ENCODE data around the gene STAG1.
"Not testable (repeated sequence)": the region's sequence is repeated elsewhere in the genome, so short reads cannot be mapped to it uniquely, and the experiment has no call there.

Gene STAG1

GRCh38 chr3:136711277-136711676 is 40.9 kb downstream of the STAG1 start:
- TF ChIP-seq POU2F2 (IDR thresholded peaks at IDR 0.05; ENCODE audit: low read depth, low read length): no peak
- TF ChIP-seq POLR2A (IDR thresholded peaks at IDR 0.05; ENCODE audit: low read depth, low read length): no peak
- TF ChIP-seq TAF1 (IDR thresholded peaks at IDR 0.05; ENCODE audit: low read depth, low read length): no peak
- no peak for TF ChIP-seq PAX5 (IDR thresholded peaks at IDR 0.05; ENCODE audit: insufficient read depth, low read length, severe bottlenecking)
- no peak for TF ChIP-seq POLR2AphosphoS5 (IDR thresholded peaks at IDR 0.05; ENCODE audit: low read depth, low read length)
- TF ChIP-seq SPI1 (IDR thresholded peaks at IDR 0.05; ENCODE audit: low read depth, low read length): no peak
- DNase-seq (ENCODE audit: insufficient read length, low spot score): no peak
- no peak for FAIRE-seq

- DNase-seq (ENCODE audit: insufficient read length, low spot score); FAIRE-seq: not testable (repeated sequence)
These were observed 42.4 kb downstream of the STAG1 start for GRCh38 chr3:136709775-136710174.

DNA sequence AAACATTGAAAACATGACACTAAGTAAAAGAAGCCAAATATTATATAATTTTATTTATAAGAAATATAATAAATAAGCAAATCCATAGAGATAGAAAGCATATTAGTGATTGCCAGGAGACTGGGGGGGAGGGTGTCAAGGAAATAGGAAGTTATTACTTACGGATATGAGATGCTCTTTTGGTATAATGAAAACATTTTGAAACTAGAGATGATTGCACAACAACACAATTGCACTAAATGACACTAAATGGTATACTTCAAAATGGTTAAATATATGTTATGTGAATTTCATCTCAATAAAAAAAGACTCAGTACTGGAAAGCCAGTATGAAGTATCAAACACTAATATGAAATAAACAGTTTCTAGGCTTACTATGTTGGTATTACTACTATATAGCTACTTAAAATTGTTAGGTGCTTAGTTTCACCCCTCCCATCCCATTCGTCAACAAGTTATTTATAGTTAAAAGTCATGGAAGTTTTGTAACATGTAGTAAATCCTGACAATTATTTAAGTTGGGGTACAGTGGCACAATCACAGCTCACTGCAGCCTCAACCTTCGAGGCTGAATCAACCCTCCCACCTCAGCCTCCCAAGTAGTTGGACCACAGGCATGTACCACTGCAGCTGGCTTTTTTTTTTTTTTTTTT is 43.7 kb downstream of the STAG1 start:
- FAIRE-seq: no peak
- TF ChIP-seq POU2F2 (IDR thresholded peaks at IDR 0.05; ENCODE audit: low read depth, low read length): no peak
- TF ChIP-seq SPI1 (IDR thresholded peaks at IDR 0.05; ENCODE audit: low read depth, low read length): no peak
- TF ChIP-seq POLR2AphosphoS5 (IDR thresholded peaks at IDR 0.05; ENCODE audit: low read depth, low read length): no peak
- TF ChIP-seq POLR2A (IDR thresholded peaks at IDR 0.05; ENCODE audit: low read depth, low read length): no peak
- no peak for TF ChIP-seq TAF1 (IDR thresholded peaks at IDR 0.05; ENCODE audit: low read depth, low read length)
- no peak for TF ChIP-seq PAX5 (IDR thresholded peaks at IDR 0.05; ENCODE audit: insufficient read depth, low read length, severe bottlenecking)
- DNase-seq (ENCODE audit: insufficient read length, low spot score): no peak

GRCh38 chr3:136703429-136703828 is 48.7 kb downstream of the STAG1 start:
- no peak for TF ChIP-seq TAF1 (IDR thresholded peaks at IDR 0.05; ENCODE audit: low read depth, low read length)
- no peak for TF ChIP-seq POU2F2 (IDR thresholded peaks at IDR 0.05; ENCODE audit: low read depth, low read length)
- no peak for TF ChIP-seq PAX5 (IDR thresholded peaks at IDR 0.05; ENCODE audit: insufficient read depth, low read length, severe bottlenecking)
- no peak for TF ChIP-seq SPI1 (IDR thresholded peaks at IDR 0.05; ENCODE audit: low read depth, low read length)
- TF ChIP-seq POLR2A (IDR thresholded peaks at IDR 0.05; ENCODE audit: low read depth, low read length): no peak
- no peak for TF ChIP-seq POLR2AphosphoS5 (IDR thresholded peaks at IDR 0.05; ENCODE audit: low read depth, low read length)
- no peak for DNase-seq (ENCODE audit: insufficient read length, low spot score)
- FAIRE-seq: no peak

DNA sequence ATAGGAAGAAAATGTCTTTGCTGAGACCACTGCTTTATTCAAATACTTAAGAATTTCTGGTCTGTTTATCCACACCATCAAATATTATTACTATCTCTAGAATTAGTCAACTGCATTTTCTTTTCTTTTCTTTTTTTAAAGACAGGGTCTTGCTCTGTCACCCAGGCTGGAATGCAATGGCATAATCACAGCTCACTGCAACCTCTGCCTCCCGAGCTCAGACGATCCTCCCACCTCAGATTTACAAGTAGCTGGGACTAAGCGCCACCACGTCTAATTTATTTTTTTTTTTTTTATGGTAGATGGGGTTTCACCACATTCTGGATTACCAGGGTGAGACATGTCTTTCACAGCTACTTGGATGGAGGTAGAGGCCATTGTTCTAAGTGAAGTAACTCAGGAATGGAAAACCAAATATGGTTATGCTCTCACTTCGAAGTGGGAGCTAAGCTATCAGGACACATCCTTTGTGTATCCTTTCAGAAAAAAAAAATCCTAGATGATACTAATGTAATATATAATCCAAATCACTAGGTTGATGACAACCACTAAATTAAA is 52.8 kb downstream of the STAG1 start:
- TF ChIP-seq SPI1 (IDR thresholded peaks at IDR 0.05; ENCODE audit: low read depth, low read length) (no peak), POU2F2 (IDR thresholded peaks at IDR 0.05; ENCODE audit: low read depth, low read length) (no peak), POLR2AphosphoS5 (IDR thresholded peaks at IDR 0.05; ENCODE audit: low read depth, low read length) (no peak), POLR2A (IDR thresholded peaks at IDR 0.05; ENCODE audit: low read depth, low read length) (no peak), TAF1 (IDR thresholded peaks at IDR 0.05; ENCODE audit: low read depth, low read length) (no peak), PAX5 (IDR thresholded peaks at IDR 0.05; ENCODE audit: insufficient read depth, low read length, severe bottlenecking) (no peak)
- no peak for DNase-seq (ENCODE audit: insufficient read length, low spot score)
- FAIRE-seq: no peak

- FAIRE-seq: no peak
- DNase-seq (ENCODE audit: insufficient read length, low spot score): no peak
- TF ChIP-seq PAX5 (IDR thresholded peaks at IDR 0.05; ENCODE audit: insufficient read depth, low read length, severe bottlenecking) (no peak), POU2F2 (IDR thresholded peaks at IDR 0.05; ENCODE audit: low read depth, low read length) (no peak), TAF1 (IDR thresholded peaks at IDR 0.05; ENCODE audit: low read depth, low read length) (no peak), POLR2AphosphoS5 (IDR thresholded peaks at IDR 0.05; ENCODE audit: low read depth, low read length) (no peak), SPI1 (IDR thresholded peaks at IDR 0.05; ENCODE audit: low read depth, low read length) (no peak), POLR2A (IDR thresholded peaks at IDR 0.05; ENCODE audit: low read depth, low read length) (no peak)
These were observed 53.8 kb downstream of the STAG1 start for GRCh38 chr3:136698361-136698760.

DNA sequence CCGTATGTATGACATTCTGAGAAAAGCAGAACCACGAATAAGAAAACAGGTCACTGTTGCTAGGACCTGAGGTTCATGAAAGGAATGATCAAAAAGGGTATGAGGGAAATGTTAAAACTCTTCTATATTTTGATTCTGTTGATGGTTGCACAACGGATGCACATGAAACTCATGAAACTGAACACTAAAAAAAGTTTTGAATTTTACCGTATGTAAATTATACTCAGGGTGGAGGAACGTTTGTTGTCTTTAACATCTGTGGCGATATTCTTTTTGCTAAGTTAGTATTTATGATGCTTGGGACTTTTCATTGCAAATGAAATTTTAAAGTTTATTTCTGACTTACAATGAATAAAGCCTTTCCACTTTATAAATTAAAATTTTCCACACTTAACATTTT is 55.4 kb downstream of the STAG1 start:
- DNase-seq (ENCODE audit: insufficient read length, low spot score) (no peak), FAIRE-seq (no peak)
- TF ChIP-seq SPI1 (IDR thresholded peaks at IDR 0.05; ENCODE audit: low read depth, low read length) (no peak), POLR2A (IDR thresholded peaks at IDR 0.05; ENCODE audit: low read depth, low read length) (no peak), TAF1 (IDR thresholded peaks at IDR 0.05; ENCODE audit: low read depth, low read length) (no peak)

GRCh38 chr3:136694321-136694720 is 57.9 kb downstream of the STAG1 start:
- FAIRE-seq (no peak), DNase-seq (ENCODE audit: insufficient read length, low spot score) (no peak)
- TF ChIP-seq POLR2AphosphoS5 (IDR thresholded peaks at IDR 0.05; ENCODE audit: low read depth, low read length) (no peak), SPI1 (IDR thresholded peaks at IDR 0.05; ENCODE audit: low read depth, low read length) (no peak), POLR2A (IDR thresholded peaks at IDR 0.05; ENCODE audit: low read depth, low read length) (no peak), POU2F2 (IDR thresholded peaks at IDR 0.05; ENCODE audit: low read depth, low read length) (no peak), PAX5 (IDR thresholded peaks at IDR 0.05; ENCODE audit: insufficient read depth, low read length, severe bottlenecking) (no peak), TAF1 (IDR thresholded peaks at IDR 0.05; ENCODE audit: low read depth, low read length) (no peak)

DNA sequence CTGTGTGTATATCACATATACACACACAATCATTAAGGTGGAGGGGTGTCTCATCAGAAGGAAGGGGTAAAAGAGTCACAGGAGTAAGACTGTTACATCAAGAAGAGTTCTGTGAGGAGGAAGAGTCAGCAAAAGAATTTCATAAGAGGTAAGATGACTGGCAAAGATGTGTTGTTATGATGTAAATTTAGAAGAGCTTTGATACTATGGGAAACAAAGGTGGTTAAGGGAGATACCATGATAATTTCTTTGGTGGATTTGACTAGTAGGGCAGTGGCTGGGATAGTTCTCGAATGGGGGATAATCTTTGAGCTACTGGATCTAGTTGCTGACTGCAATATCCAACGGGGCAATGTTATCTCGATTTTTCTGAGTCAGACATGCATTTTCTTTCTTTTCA is 61.6 kb downstream of the STAG1 start:
- FAIRE-seq (no peak), DNase-seq (ENCODE audit: insufficient read length, low spot score) (no peak)
- TF ChIP-seq SPI1 (IDR thresholded peaks at IDR 0.05; ENCODE audit: low read depth, low read length): no peak
- no peak for TF ChIP-seq POLR2AphosphoS5 (IDR thresholded peaks at IDR 0.05; ENCODE audit: low read depth, low read length)
- TF ChIP-seq TAF1 (IDR thresholded peaks at IDR 0.05; ENCODE audit: low read depth, low read length): no peak
- TF ChIP-seq PAX5 (IDR thresholded peaks at IDR 0.05; ENCODE audit: insufficient read depth, low read length, severe bottlenecking): no peak
- no peak for TF ChIP-seq POLR2A (IDR thresholded peaks at IDR 0.05; ENCODE audit: low read depth, low read length)
- no peak for TF ChIP-seq POU2F2 (IDR thresholded peaks at IDR 0.05; ENCODE audit: low read depth, low read length)

DNA sequence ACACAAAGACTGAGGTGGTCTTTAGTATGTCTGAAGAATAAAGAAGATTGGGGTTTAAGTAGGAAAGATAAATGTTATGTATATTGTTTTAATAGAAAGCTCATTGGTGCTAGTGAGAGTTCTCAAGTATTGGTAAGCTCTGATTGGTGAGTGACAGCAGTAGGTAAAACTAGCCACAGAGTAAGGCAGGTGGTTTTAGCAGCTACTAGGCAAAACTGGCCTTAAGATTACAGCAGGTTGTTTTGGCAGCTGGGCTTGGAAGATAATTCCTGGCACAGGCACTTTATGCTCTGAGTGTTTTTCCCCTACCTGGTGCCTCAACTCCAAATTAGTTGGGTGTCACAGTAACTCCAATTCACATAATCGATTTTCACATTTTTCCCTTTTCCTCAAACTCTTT is 66.3 kb downstream of the STAG1 start:
- TF ChIP-seq POU2F2 (IDR thresholded peaks at IDR 0.05; ENCODE audit: low read depth, low read length): 0 out of 2 replicates have a peak, but pooled peaks have one; percentile 25
- TF ChIP-seq POLR2A (IDR thresholded peaks at IDR 0.05; ENCODE audit: low read depth, low read length): no peak
- FAIRE-seq (no peak), DNase-seq (ENCODE audit: insufficient read length, low spot score) (no peak)

All from GM12891 (cell line).